HG02571 (cell line): Measurements from ENCODE around the gene TSPAN15.

Source experiments
- ATAC-seq: cut with Tn5 transposase; IDR thresholded peaks from one replicate; pipeline ENCODE4 v1.9.1; 2021; ENCODE audit warnings: mild to moderate bottlenecking, moderate library complexity; ENCODE audit not compliant: unreplicated experiment

Gene TSPAN15

DNA sequence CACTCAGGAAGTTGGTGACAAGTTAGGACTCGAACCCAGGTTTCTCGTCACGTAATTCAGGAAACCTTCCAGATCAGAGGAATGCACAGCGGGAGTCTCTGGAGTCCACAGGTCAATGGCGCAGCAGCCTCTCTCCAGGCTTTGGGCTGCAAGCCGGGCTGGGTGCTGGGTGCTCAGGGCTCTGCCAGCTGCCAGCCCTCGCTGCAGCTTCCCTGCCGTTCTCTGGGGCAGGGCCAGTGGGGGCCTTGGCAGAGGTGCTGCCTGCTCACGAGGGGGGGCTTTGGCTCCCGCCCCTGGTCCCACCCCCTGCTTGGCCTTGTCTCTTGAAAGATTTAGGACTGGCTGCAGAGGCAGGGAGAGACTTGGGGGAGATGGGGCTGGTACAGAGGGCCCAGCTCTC, 34.6 kb upstream of the TSPAN15 start, which contains the start of gene TACR2:
TSS of gene TACR2 (minus strand) at position 224 of the 400 bp plus-strand sequence. CDS start 595 bp downstream, outside the sequence.
- ATAC-seq, result no peak

DNA sequence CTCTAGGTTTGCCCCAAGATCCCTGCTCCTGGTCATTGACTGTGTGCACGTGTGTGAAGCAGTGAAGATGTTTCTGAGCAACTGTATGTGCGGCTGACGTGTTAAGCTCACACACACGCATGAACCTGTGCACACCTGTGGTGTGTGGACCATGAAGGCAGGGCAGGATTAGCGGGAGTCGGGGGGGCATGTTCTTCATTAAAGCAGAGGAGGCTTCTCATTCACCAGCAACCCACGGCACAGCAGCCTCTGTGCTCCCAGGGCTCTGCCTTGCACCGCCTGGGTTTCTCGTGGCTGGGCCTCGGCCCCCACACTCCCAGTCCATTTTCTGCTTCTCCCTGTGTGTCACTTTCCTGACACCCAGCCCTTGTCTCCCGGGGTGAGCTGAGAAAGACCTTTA, 33.7 kb upstream of the TSPAN15 start:
- ATAC-seq, result no peak

GRCh38 chr10:69418052-69418752, 33.1 kb upstream of the TSPAN15 start:
- no peak for ATAC-seq

GRCh38 chr10:69419096-69419743, 32.0 kb upstream of the TSPAN15 start:
- no peak for ATAC-seq

DNA sequence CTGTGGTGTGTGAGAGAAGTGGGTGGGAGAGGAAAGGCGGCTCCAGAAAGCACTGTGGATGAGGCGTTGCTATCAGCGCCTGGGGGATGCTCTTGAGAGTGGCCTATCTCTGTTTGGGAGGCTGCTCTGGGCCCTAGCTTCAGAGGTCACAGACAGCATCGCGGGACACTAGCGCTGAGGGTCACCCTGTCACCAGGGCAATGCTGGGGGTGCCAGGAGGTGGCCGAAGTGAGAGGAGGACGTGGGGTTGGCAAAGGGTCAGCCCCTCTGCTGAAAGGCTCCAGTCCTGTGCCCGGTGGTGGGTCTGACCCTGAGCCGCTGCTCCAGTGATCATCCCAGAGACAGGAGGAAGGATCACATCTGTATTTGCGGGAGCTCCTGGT, 31.5 kb upstream of the TSPAN15 start:
- ATAC-seq, result no peak

DNA sequence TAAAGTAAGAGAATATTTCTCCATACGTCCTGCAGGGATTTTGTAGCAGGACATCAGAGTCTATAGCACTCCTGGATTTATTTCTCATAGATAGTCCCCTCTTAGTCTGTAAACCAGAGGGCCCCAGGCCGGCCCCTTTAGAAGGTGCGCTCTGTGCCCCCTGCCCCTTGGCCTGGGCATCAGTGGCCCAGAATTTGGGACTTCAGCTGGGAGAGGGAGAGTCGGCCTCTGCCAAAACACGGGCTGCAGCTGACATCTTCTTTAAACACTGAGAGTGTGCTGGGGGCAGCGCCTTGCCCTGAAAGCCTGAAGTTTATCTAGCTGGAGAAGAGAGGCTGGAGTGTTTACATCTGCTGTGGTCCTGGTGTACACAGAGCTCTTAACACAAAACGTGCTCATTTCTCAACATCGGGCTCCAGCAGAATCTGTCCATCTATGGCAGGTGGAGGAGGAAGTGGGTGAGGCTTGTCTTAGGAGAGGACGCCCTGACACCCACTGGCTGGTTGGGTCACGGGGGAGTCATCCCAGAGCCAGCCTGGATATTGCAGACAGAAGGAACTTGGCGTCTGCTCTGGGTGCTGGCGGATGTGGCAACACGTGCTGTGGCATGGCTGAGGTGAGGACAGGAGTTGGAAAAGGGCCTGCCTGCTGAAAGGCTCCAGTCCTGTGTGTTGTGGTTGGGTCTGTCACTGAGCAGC, 29.5 kb upstream of the TSPAN15 start:
- no peak for ATAC-seq

- ATAC-seq, result no peak
Measured at GRCh38 chr10:69422676-69423075, 28.6 kb upstream of the TSPAN15 start.

DNA sequence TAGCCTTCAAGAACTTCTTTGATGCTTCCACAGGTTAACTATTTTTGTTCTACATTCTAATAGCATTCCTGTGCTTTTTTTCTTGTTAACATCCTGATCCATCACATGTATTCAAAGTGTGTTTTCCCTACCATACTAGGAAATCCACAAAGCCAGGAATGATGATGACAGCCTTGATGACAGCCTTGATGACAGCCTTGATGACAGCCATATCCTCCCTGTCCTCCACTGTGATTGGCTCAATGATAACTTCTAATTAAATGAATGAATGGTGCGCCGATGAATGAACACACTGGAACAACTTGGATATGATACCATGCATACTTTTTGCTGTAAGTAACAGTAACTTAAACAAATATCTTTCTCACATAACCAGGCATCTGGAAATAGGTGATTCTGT, 26.2 kb upstream of the TSPAN15 start:
- ATAC-seq, result no peak

- ATAC-seq, result no peak
Measured at GRCh38 chr10:69425511-69426298, 25.6 kb upstream of the TSPAN15 start.

GRCh38 chr10:69426376-69426727, 24.9 kb upstream of the TSPAN15 start:
- no peak for ATAC-seq

DNA sequence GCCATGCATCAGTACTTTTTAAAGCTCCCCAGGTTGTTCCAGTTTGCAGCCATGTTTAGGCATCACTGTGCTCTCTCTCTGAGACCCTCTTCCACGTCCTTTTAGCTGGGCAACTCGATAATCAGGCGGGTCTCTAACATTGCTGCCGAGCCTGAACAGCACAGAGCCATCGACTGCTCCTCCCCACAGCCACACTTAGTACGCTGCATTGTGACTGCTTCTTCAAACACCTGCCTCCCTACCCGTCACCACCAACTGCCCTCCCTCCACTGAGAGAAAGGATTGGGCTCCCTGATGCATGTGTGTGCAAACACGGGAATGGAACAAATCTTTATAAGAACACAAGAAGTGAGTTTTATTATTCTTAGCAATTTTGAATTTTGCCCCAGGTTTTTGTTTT, 23.1 kb upstream of the TSPAN15 start:
- ATAC-seq, result no peak

DNA sequence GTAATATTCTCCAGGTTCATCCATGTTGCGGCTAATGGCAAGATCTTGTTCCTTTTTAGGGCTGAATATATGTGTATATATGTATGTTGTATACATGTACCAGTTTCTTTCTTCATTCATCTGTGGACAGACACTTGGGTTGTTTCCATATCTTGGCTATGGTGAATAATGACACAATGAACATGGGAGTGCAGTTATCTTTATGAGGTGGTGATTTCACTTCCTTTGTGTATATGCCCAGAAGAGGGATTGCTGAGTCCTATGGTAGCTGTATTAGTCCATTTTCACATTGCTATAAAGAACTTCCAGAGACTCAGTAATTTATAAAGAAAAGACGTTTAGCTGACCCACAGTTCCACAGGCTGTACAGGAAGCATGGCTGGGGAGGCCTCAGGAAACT, 17.1 kb upstream of the TSPAN15 start:
- ATAC-seq, result no peak

DNA sequence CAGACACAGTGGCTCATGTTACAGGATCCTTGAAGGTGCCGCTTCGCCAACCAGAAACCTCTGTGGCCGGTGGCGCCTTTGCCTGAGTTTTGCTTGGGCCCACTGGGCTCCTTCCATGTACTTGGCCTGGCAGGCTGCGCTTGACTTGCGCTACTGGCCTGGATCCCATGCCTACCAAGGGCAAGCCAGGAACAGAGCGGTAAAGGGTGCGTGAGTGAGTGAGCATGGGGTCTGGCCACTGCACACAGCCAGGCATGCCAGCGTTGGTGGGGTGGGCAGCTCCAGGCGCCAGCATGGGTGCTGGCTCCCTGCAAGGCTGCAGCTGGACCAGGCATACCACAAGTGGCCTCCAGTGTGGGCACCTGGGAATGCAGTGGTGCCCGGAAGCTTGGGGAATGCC, 16.3 kb upstream of the TSPAN15 start:
- ATAC-seq, result no peak

- no peak for ATAC-seq
Measured at GRCh38 chr10:69435966-69436520, 15.2 kb upstream of the TSPAN15 start.

DNA sequence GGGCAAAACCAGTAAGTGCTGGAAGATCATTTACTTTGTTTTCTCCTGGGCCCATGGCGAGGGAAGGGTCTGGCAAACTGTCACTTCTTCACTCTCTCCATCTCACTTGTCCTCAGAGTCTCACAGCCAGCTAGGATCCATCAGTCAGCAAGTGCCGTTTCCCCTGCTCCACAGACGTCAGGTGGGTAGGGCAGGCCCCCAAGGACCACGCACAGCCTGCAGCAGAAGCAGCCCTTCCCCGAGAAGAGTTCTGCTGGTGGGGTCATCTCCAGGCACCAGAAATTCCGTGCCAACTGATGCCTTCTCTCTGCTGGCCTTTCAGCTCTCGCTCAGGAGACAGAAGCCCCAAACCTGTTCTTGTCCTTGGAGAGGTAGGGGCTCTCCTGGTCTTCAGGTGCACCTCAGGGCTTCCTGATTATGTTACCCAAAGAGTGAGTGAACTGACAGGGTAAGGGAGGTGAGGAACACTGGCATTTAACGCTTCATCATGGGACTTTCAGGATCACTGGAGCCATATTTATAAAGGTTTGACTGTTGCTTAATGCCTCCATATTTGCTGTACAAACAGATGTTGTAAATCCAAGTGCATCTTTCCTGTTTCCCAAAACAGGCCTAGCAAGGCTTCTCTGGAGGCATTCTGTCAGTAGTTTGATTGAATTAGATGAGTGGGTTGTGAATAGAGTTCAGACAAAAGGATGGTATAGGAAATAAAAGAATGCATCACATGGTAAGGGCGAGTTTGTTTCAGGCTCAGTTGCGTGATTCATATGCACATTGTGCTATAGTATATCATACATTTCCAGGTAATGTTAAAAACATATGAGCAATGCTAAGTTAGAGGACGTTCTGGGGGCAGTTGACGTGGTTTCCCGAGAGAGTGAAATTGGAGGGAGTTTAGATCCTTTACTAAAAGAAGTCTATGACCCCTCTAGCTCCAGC, 13.7 kb upstream of the TSPAN15 start:
- no peak for ATAC-seq

DNA sequence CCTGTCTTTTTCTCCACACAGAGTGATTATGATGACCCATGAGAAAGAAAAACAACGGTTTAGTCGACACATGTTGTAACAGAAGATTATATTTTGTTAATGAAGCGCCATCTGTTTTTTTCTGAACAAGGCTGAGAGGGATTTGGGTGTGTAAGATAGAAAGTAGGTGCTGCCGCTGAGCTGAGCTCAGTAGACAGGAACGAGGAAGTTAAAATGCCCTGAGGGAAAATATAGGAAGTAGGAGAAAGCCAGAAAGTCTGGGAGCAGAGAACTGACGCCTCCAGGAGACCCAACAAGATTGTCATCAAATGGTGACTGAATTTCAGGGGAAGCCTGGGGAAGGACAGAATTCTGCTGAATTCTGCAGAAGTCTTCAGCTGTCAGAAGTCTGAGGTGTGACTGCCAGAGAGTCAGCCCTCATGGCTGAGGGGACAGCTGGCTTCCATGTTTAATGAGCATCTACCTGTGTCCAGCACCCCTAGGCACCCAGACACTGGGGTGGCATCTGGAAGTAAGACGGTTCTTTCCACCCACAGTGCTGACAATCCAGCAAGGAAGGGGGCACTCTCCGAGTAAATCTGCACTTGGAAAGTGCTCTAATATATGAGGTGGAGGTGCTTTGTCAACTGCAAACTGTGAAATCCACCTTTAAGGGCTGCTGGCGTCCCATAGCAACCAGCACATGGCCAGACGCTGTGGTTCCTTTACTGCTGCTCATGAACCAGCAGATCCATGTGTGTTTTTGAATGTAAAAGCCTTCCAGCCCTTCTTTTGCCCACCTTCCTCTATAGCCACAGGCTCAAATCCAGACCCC, 12.5 kb upstream of the TSPAN15 start:
- ATAC-seq, result no peak

GRCh38 chr10:69439350-69439739, 11.9 kb upstream of the TSPAN15 start:
- ATAC-seq, result no peak

DNA sequence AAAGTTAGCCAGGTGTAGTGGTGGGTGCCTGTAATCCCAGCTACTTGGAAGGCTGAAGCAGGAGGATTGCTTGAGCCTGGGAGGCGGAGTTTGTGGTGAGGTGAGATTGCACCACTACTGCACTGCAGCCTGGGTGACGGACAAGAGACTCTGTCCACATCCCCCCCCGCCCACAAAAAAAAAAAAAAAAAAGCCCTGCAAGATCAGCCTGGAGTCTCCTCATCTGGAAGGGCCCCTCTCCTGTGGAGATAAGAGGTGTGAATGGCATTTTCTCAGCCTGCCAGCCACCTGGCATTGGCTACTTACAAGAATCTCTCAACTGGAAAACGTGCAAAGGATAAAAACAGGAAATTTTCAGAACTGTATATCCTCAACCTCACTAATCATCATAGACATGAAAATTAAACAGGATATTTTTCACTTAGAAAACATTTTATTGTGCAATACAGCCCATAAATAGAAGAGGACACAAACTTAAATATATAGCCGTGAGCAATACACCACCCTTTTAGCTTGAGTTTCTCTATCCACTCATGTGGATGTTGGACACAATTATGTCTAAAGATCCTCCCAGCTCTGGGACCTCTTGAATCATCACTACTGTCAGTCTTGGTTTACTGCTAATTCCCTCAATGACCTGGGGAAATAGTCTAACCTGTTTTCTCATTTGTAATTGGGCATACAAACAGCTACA, 11.3 kb upstream of the TSPAN15 start:
- ATAC-seq, result no peak

- ATAC-seq, result no peak
Measured at GRCh38 chr10:69443354-69443753, 7.9 kb upstream of the TSPAN15 start.
